Measurements from ENCODE around the gene CD19.

Gene CD19

GRCh38 chr16:28918698-28919097, 13.1 kb upstream of the CD19 start:
- peaks cover 24% of the 10 kb centered on the region for H3K36me3 ChIP-seq

GRCh38 chr16:28923231-28923587, 8.6 kb upstream of the CD19 start:
- no peak for DNase-seq
- no peaks in the 10 kb centered on the region for H3K27me3 ChIP-seq (ENCODE audit: insufficient read depth, low read depth, severe bottlenecking)
- TF ChIP-seq CTCF (IDR thresholded peaks at IDR 0.05; ENCODE audit: low read depth, low read length): no peak
- no peak overlapping the region; the same call in 1 of the 2 replicates for H3K27ac ChIP-seq
- H3K4me3 ChIP-seq (ENCODE audit: low read depth, low read length): no peak overlapping the region
- no peaks in the 10 kb centered on the region for H3K9me3 ChIP-seq (ENCODE audit: severe bottlenecking)
- H3K36me3 ChIP-seq: peaks cover 19% of the 10 kb centered on the region

More at GRCh38 chr16:28918698-28919097, 13.1 kb upstream of the CD19 start:
- no peak overlapping the region for H3K4me3 ChIP-seq (ENCODE audit: low read depth, low read length)
- no peak for TF ChIP-seq CTCF (IDR thresholded peaks at IDR 0.05; ENCODE audit: low read depth, low read length)
- no peaks in the 10 kb centered on the region for H3K27me3 ChIP-seq (ENCODE audit: insufficient read depth, low read depth, severe bottlenecking)
- no peak for DNase-seq
- no peak overlapping the region for H3K27ac ChIP-seq
- no peaks in the 10 kb centered on the region for H3K9me3 ChIP-seq (ENCODE audit: severe bottlenecking)

GRCh38 chr16:28923652-28924398, 7.9 kb upstream of the CD19 start:
- H3K27me3 ChIP-seq (ENCODE audit: insufficient read depth, low read depth, severe bottlenecking): no peaks in the 10 kb centered on the region
- H3K36me3 ChIP-seq: peaks cover 15% of the 10 kb centered on the region
- peak overlapping the region; percentile 41; the same call in 1 of the 2 replicates for H3K27ac ChIP-seq
- no peak overlapping the region for H3K4me3 ChIP-seq (ENCODE audit: low read depth, low read length)
- TF ChIP-seq CTCF (IDR thresholded peaks at IDR 0.05; ENCODE audit: low read depth, low read length): no peak
- H3K9me3 ChIP-seq (ENCODE audit: severe bottlenecking): no peaks in the 10 kb centered on the region
- DNase-seq: peak; percentile 53

- peak overlapping the region; percentile 41; the same call in 1 of the 2 replicates for H3K27ac ChIP-seq
- no peaks in the 10 kb centered on the region for H3K9me3 ChIP-seq (ENCODE audit: severe bottlenecking)
- peaks cover 10% of the 10 kb centered on the region for H3K36me3 ChIP-seq
- TF ChIP-seq CTCF (IDR thresholded peaks at IDR 0.05; ENCODE audit: low read depth, low read length): 0 out of 2 replicates have a peak, but pooled peaks have one; percentile 10
- DNase-seq: no peak
- peak overlapping the region; percentile 94 for H3K4me3 ChIP-seq (ENCODE audit: low read depth, low read length)
- H3K27me3 ChIP-seq (ENCODE audit: insufficient read depth, low read depth, severe bottlenecking): no peaks in the 10 kb centered on the region
Observed at GRCh38 chr16:28924399-28924761, 7.4 kb upstream of the CD19 start.

GRCh38 chr16:28924762-28925385, 6.9 kb upstream of the CD19 start, which contains the start of gene RABEP2:
RABEP2 (minus strand) TSS chr16:28925238; CDS start chr16:28925163, 75 bp downstream.
- no peak for TF ChIP-seq CTCF (IDR thresholded peaks at IDR 0.05; ENCODE audit: low read depth, low read length)
- DNase-seq: peak; percentile 94
- Histone ChIP-seq H3K4me3 (ENCODE audit: low read depth, low read length) (peak within 1 kb of the TSS; percentile 94), H3K9me3 (ENCODE audit: severe bottlenecking) (no peaks in the 10 kb centered on the region), H3K27ac (peak within 1 kb of the TSS; percentile 96), H3K27me3 (ENCODE audit: insufficient read depth, low read depth, severe bottlenecking) (no peaks in the 10 kb centered on the region), H3K36me3 (peaks cover 6% of the 10 kb centered on the region; the same call in 1 of the 2 replicates)

Measured in WERI-Rb-1 (cell line).